ENCODE data around the gene TMEM17. TPM values are rescaled to one million over a fixed set of nuclear protein-coding genes. Genes with fewer than 3 reads are reported as not detected.
A peak's percentile ranks its signal among the peaks of the same experiment; 100 is the strongest.

Gene TMEM17
- total RNA-seq, 1 experiment from 2014 or later = 8.0 TPM

- no peak for DNase-seq (ENCODE audit: low read depth, low spot score)
- in situ Hi-C loops (cut with HindIII; ENCODE audit: low pct_unique_long_range_greater_than_20kb, low sequenced_read_pairs) = no loop called here
These were observed 40.8 kb downstream of the TMEM17 start for GRCh38 chr2:62465039-62465740.

GRCh38 chr2:62464221-62465007 is 41.6 kb downstream of the TMEM17 start:
- DNase-seq (ENCODE audit: low read depth, low spot score) = no peak
- in situ Hi-C loops (cut with HindIII; ENCODE audit: low pct_unique_long_range_greater_than_20kb, low sequenced_read_pairs) = no loop called here

- DNase-seq (ENCODE audit: low read depth, low spot score) = no peak
- in situ Hi-C loops (cut with HindIII; ENCODE audit: low pct_unique_long_range_greater_than_20kb, low sequenced_read_pairs) = no loop called here
These were observed 43.8 kb downstream of the TMEM17 start for GRCh38 chr2:62462211-62462610.

GRCh38 chr2:62461707-62462106 is 44.3 kb downstream of the TMEM17 start:
- in situ Hi-C loops (cut with HindIII; ENCODE audit: low pct_unique_long_range_greater_than_20kb, low sequenced_read_pairs) = no loop called here
- DNase-seq (ENCODE audit: low read depth, low spot score) = no peak

GRCh38 chr2:62461017-62461553 is 44.9 kb downstream of the TMEM17 start:
- in situ Hi-C loops (cut with HindIII; ENCODE audit: low pct_unique_long_range_greater_than_20kb, low sequenced_read_pairs) = no loop called here
- DNase-seq (ENCODE audit: low read depth, low spot score) = no peak

GRCh38 chr2:62460175-62460574 is 45.8 kb downstream of the TMEM17 start:
- DNase-seq (ENCODE audit: low read depth, low spot score) = no peak
- in situ Hi-C loops (cut with HindIII; ENCODE audit: low pct_unique_long_range_greater_than_20kb, low sequenced_read_pairs) = no loop called here

GRCh38 chr2:62459672-62460071 is 46.3 kb downstream of the TMEM17 start:
- no peak for DNase-seq (ENCODE audit: low read depth, low spot score)
- in situ Hi-C loops (cut with HindIII; ENCODE audit: low pct_unique_long_range_greater_than_20kb, low sequenced_read_pairs) = no loop called here

GRCh38 chr2:62459106-62459505 is 46.9 kb downstream of the TMEM17 start:
- DNase-seq (ENCODE audit: low read depth, low spot score) = peak; percentile 87
- in situ Hi-C loops (cut with HindIII; ENCODE audit: low pct_unique_long_range_greater_than_20kb, low sequenced_read_pairs) = no loop called here

- in situ Hi-C loops (cut with HindIII; ENCODE audit: low pct_unique_long_range_greater_than_20kb, low sequenced_read_pairs) = no loop called here
These were observed 47.3 kb downstream of the TMEM17 start for GRCh38 chr2:62458671-62459081.

GRCh38 chr2:62458206-62458641 is 47.8 kb downstream of the TMEM17 start:
- in situ Hi-C loops (cut with HindIII; ENCODE audit: low pct_unique_long_range_greater_than_20kb, low sequenced_read_pairs) = no loop called here
- no peak for DNase-seq (ENCODE audit: low read depth, low spot score)

More at GRCh38 chr2:62458671-62459081, 47.3 kb downstream of the TMEM17 start:
- DNase-seq (ENCODE audit: low read depth, low spot score) = no peak

- in situ Hi-C loops (cut with HindIII; ENCODE audit: low pct_unique_long_range_greater_than_20kb, low sequenced_read_pairs) = no loop called here
These were observed 48.4 kb downstream of the TMEM17 start for GRCh38 chr2:62457556-62457955.

GRCh38 chr2:62456721-62457539 is 49.1 kb downstream of the TMEM17 start:
- peak; percentile 76 for DNase-seq (ENCODE audit: low read depth, low spot score)
- in situ Hi-C loops (cut with HindIII; ENCODE audit: low pct_unique_long_range_greater_than_20kb, low sequenced_read_pairs) = no loop called here

More at GRCh38 chr2:62457556-62457955, 48.4 kb downstream of the TMEM17 start:
- no peak for DNase-seq (ENCODE audit: low read depth, low spot score)

- in situ Hi-C loops (cut with HindIII; ENCODE audit: low pct_unique_long_range_greater_than_20kb, low sequenced_read_pairs) = no loop called here
- no peak for DNase-seq (ENCODE audit: low read depth, low spot score)
These were observed 49.9 kb downstream of the TMEM17 start for GRCh38 chr2:62455957-62456692.

GRCh38 chr2:62453955-62454354 is 52.0 kb downstream of the TMEM17 start:
- DNase-seq (ENCODE audit: low read depth, low spot score) = no peak
- in situ Hi-C loops (cut with HindIII; ENCODE audit: low pct_unique_long_range_greater_than_20kb, low sequenced_read_pairs) = no loop called here

- in situ Hi-C loops (cut with HindIII; ENCODE audit: low pct_unique_long_range_greater_than_20kb, low sequenced_read_pairs) = no loop called here
- DNase-seq (ENCODE audit: low read depth, low spot score) = no peak
These were observed 53.1 kb downstream of the TMEM17 start for GRCh38 chr2:62452701-62453454.

GRCh38 chr2:62450716-62451191 is 55.2 kb downstream of the TMEM17 start:
- in situ Hi-C loops (cut with HindIII; ENCODE audit: low pct_unique_long_range_greater_than_20kb, low sequenced_read_pairs) = no loop called here
- no peak for DNase-seq (ENCODE audit: low read depth, low spot score)

Data from SK-MEL-5 (cell line).